Adipocyte (in vitro differentiated cells): Measurements from ENCODE around the gene SAC3D1.
A peak's percentile ranks its signal among the peaks of the same experiment; 100 is the strongest.

Source experiments
- DNase-seq: peaks from one replicate; pipeline ENCODE4 v3.0.0-alpha.2; 2015; ENCODE audit warnings: low read depth
- H3K27me3 ChIP-seq: replicated peaks from 2 replicates; pipeline ENCODE4 v1.7.0; 2013; ENCODE audit warnings: mild to moderate bottlenecking, low read length, moderate library complexity; ENCODE audit not compliant: control insufficient read depth, insufficient read depth
- H3K36me3 ChIP-seq: 2 replicates; pipeline ENCODE4 v1.7.0; 2013; ENCODE audit warnings: low read length, mild to moderate bottlenecking, moderate library complexity; ENCODE audit not compliant: control insufficient read depth, insufficient read depth, severe bottlenecking
- H3K4me1 ChIP-seq: 2 replicates; pipeline ENCODE4 v1.7.0; 2013; ENCODE audit warnings: mild to moderate bottlenecking, low read length, moderate library complexity; ENCODE audit not compliant: control insufficient read depth, insufficient read depth
- H3K4me3 ChIP-seq: 2 replicates; pipeline ENCODE4 v1.7.0; 2013; ENCODE audit warnings: mild to moderate bottlenecking, low read length, moderate library complexity
- H3K9ac ChIP-seq: 2 replicates; pipeline ENCODE4 v1.7.0; 2013; ENCODE audit warnings: mild to moderate bottlenecking, low read length, moderate library complexity
- H3K9me3 ChIP-seq: 2 replicates; pipeline ENCODE4 v1.7.0; 2013; ENCODE audit warnings: mild to moderate bottlenecking, low read length, moderate library complexity; ENCODE audit not compliant: control insufficient read depth

The SAC3D1 gene

DNA sequence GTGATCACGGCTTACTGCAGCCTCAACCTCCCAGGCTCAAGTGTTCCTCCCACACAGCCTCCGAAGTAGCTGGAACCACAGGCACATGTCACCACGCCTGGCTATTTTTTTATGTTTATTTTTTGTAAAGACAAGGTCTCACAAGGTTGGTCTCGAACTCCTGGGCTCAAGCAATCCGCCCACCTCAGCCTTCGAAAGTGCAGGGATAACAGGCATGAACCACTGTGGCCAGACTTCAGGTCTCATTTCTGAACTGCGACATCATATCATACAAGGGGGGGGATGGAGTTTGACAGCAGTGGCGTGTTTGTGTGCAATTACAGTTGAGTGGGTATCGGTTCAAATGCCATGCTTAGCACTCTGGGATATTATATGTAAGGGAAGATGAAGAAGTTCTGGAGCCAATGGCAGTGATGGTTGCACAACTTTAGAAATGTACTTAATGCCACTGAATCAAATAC, 10.4 kb downstream of the SAC3D1 start:
- Histone ChIP-seq H3K9me3 (no peaks in the 10 kb centered on the region), H3K4me3 (no peak overlapping the region), H3K36me3 (no peaks in the 10 kb centered on the region), H3K9ac (no peak overlapping the region), H3K27me3 (peaks cover 24% of the 10 kb centered on the region), H3K4me1 (peaks cover 5% of the 10 kb centered on the region)
- no peak for DNase-seq

- Histone ChIP-seq H3K4me1 (no peaks in the 10 kb centered on the region), H3K27me3 (peaks cover 24% of the 10 kb centered on the region), H3K36me3 (no peaks in the 10 kb centered on the region), H3K4me3 (no peak overlapping the region), H3K9ac (no peak overlapping the region), H3K9me3 (no peaks in the 10 kb centered on the region)
- DNase-seq, result no peak
These were observed 13.0 kb downstream of the SAC3D1 start for GRCh38 chr11:65053827-65054508.

- no peak for DNase-seq
- no peak overlapping the region for H3K9ac ChIP-seq
- H3K4me1 ChIP-seq, result no peaks in the 10 kb centered on the region
- no peaks in the 10 kb centered on the region for H3K9me3 ChIP-seq
- H3K4me3 ChIP-seq, result no peak overlapping the region
- H3K27me3 ChIP-seq, result peaks cover 24% of the 10 kb centered on the region
- no peaks in the 10 kb centered on the region for H3K36me3 ChIP-seq
These were observed 14.5 kb downstream of the SAC3D1 start for GRCh38 chr11:65055538-65055937.

GRCh38 chr11:65056999-65057398, 16.0 kb downstream of the SAC3D1 start:
- Histone ChIP-seq H3K4me1 (no peaks in the 10 kb centered on the region), H3K4me3 (no peak overlapping the region), H3K36me3 (no peaks in the 10 kb centered on the region), H3K9ac (no peak overlapping the region), H3K27me3 (peaks cover 24% of the 10 kb centered on the region), H3K9me3 (no peaks in the 10 kb centered on the region)
- DNase-seq, result no peak

DNA sequence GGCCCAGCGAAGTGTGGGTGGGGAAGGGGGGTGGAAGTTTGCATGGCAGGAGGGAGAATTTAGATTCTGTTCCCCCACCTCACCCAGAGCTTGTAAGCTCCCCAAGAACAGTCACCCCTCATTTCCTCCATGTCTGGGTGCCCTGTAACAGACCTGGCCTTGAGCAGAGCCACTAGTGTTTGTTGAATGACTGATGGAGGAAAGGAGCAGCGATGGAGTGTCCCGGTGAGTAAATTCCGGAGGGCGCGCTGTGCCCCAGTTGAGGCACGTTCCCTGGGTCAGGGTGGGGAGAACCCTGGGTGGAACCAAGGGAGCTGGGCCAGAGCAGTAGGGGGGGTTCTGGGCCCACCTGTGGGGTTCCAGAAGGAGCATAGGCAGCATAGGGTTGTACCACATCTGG, 16.5 kb downstream of the SAC3D1 start:
- Histone ChIP-seq H3K27me3 (peaks cover 23% of the 10 kb centered on the region), H3K4me1 (no peaks in the 10 kb centered on the region)

DNA sequence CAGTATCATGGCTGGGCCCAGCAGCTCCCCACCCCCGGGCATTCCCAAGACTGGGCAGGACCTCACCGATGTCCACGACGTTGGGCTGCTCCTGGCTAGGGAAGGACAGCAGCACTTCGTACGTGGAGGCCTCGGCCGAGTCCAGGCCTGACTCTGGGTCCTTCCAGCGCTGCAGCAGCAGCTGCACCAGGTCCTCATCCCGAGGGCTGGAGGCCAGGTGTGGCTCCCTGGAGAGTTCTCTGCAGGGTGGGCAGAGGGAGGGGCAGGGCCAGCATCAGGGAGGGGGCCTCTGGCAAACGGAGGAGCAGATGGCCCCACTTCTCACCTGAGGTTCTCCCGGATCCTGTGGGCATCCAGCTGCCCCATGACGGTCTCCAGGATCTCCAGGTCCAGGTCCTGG, 17.0 kb downstream of the SAC3D1 start:
- Histone ChIP-seq H3K4me1 (no peaks in the 10 kb centered on the region), H3K4me3 (no peak overlapping the region), H3K27me3 (peaks cover 19% of the 10 kb centered on the region), H3K36me3 (no peaks in the 10 kb centered on the region), H3K9ac (no peak overlapping the region), H3K9me3 (no peaks in the 10 kb centered on the region)
- DNase-seq, result no peak

More for the DNA sequence above, 16.5 kb downstream of the SAC3D1 start:
- no peaks in the 10 kb centered on the region for H3K9me3 ChIP-seq
- H3K4me3 ChIP-seq, result no peak overlapping the region
- H3K36me3 ChIP-seq, result no peaks in the 10 kb centered on the region
- no peak for DNase-seq
- no peak overlapping the region for H3K9ac ChIP-seq

DNA sequence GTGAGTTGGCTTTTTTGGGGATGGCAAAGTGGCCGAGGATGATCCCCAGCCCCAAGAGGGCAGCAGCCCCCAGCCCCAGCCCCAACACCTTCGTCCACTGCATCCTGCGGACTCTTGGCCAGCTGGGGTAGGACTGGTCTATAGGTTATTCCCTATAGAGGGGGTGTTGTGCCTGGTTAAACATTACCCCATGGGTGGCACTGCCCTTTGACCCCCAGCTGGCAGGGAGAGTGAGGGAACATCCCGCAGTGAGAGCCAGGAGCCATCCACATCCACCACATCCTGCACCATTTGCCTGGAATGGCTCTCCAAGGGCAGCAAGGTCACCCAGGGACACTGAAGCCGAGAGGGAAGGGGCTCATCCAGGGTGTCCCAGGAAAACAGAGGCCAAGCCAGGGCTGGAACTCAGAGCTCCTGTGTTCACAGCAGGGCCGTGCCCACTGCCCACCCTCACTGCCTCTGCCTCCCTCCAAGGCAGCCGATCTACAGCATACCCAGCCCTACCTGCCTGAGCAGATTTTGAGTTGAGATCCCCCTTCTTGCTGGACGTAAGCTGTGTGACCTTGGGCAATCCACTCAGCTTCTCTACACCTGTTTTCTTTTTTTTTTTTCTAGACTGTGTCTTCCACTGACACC, 17.5 kb downstream of the SAC3D1 start, which contains the start of gene NAALADL1:
Gene NAALADL1 (minus strand): TSS at position 135 of the 636 bp plus-strand sequence. CDS start 32 bp downstream, at position 103.
- H3K27me3 ChIP-seq, result peaks cover 14% of the 10 kb centered on the region
- no peaks in the 10 kb centered on the region for H3K4me1 ChIP-seq
- DNase-seq, result no peak
- H3K4me3 ChIP-seq, result no peak within 1 kb of the TSS
- H3K36me3 ChIP-seq, result no peaks in the 10 kb centered on the region
- no peak within 1 kb of the TSS for H3K9ac ChIP-seq
- H3K9me3 ChIP-seq, result no peaks in the 10 kb centered on the region

DNA sequence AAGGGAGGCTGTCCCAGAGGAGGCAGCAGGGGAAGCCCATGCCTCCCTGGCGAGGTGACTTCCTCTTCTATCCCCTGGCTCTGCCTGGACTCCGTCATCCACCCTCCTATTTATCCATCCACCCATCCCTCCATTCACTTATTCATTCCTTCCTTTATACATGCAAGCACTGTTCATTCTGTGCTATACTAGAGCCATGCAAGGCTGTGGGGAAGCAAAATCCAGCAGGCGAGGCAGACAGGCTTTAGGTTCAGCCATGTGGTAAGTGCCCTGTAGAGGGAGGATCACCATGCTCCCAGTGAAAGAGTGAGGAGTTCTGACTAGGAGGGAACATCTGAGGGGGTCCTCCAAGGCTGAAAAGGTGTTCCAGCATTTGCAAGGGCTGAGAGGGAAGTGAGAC, 18.5 kb downstream of the SAC3D1 start:
- Histone ChIP-seq H3K36me3 (no peaks in the 10 kb centered on the region), H3K4me1 (no peaks in the 10 kb centered on the region), H3K4me3 (no peak overlapping the region), H3K27me3 (peaks cover 5% of the 10 kb centered on the region), H3K9me3 (no peaks in the 10 kb centered on the region), H3K9ac (no peak overlapping the region)
- no peak for DNase-seq

GRCh38 chr11:65059959-65060824, 19.2 kb downstream of the SAC3D1 start:
- Histone ChIP-seq H3K4me1 (no peaks in the 10 kb centered on the region), H3K9ac (no peak overlapping the region), H3K36me3 (no peaks in the 10 kb centered on the region), H3K27me3 (no peaks in the 10 kb centered on the region), H3K4me3 (no peak overlapping the region), H3K9me3 (no peaks in the 10 kb centered on the region)
- no peak for DNase-seq

DNA sequence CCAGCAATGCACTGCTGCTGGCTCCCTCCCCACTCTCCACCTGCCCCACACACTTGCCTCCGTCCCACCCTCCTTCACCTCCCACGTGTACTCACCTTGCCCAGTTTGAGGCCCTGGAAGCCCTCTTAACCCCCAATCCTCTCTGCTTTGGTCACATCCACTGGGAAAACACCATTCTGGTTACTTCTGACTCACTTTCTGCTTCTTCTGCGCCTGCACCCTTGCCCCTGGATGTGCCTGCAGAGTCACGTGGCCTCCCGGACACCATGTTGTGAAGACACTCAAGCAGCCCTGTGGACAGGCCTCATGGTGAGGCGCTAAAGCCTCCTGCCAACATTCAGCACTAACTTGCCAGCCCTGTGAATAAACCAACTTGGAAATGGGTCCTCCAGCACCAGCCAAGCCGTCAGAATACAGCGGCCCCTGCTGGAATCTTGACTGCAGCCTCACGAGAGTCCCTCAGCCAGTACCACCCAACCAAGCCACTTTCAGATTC, 20.0 kb downstream of the SAC3D1 start:
- Histone ChIP-seq H3K9ac (no peak overlapping the region), H3K9me3 (no peaks in the 10 kb centered on the region), H3K4me3 (no peak overlapping the region), H3K27me3 (no peaks in the 10 kb centered on the region), H3K36me3 (no peaks in the 10 kb centered on the region), H3K4me1 (no peaks in the 10 kb centered on the region)
- peak; percentile 22 for DNase-seq

- DNase-seq, result no peak
- no peaks in the 10 kb centered on the region for H3K9me3 ChIP-seq
These were observed 22.5 kb downstream of the SAC3D1 start for GRCh38 chr11:65063532-65063931.

More at GRCh38 chr11:65063532-65063931, 22.5 kb downstream of the SAC3D1 start:
- Histone ChIP-seq H3K9ac (no peak overlapping the region), H3K4me3 (no peak overlapping the region), H3K4me1 (no peaks in the 10 kb centered on the region), H3K36me3 (no peaks in the 10 kb centered on the region), H3K27me3 (peaks cover 3% of the 10 kb centered on the region)
